GM12873 (cell line): ENCODE data around the gene HRH2.

Experiments
- TF ChIP-seq, protein P1 (sequence below): IDR thresholded peaks from 2 replicates; pipeline ENCODE4 v1.5.1; 2012; ENCODE audit warnings: low read depth, mild to moderate bottlenecking, moderate library complexity, low read length, control low read depth; ENCODE audit not compliant: insufficient read depth; ENCODE audit errors: missing control alignments

The HRH2 gene

DNA sequence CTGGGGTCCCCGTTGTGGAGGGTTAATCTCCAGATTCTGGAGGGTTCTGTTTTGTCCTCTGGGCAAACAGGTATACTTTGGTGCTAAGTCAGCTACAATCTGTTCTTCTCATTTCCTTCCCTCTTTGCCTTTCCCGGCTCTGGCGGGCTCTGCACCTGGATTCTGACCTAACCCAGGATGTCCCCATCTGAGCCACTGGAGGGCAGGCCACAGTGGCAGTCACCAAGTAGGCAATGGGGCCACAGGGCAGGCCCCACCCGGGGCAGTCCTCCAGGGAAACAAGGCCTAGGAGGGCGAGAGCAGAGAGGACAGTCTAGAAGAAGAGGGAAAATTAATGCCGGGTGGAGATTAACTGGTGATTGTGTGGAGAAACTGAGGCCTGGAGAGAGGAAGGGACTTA lies 40.4 kb upstream of the HRH2 start:
- TF ChIP-seq, protein P1, sequence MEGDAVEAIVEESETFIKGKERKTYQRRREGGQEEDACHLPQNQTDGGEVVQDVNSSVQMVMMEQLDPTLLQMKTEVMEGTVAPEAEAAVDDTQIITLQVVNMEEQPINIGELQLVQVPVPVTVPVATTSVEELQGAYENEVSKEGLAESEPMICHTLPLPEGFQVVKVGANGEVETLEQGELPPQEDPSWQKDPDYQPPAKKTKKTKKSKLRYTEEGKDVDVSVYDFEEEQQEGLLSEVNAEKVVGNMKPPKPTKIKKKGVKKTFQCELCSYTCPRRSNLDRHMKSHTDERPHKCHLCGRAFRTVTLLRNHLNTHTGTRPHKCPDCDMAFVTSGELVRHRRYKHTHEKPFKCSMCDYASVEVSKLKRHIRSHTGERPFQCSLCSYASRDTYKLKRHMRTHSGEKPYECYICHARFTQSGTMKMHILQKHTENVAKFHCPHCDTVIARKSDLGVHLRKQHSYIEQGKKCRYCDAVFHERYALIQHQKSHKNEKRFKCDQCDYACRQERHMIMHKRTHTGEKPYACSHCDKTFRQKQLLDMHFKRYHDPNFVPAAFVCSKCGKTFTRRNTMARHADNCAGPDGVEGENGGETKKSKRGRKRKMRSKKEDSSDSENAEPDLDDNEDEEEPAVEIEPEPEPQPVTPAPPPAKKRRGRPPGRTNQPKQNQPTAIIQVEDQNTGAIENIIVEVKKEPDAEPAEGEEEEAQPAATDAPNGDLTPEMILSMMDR, result no peak

DNA sequence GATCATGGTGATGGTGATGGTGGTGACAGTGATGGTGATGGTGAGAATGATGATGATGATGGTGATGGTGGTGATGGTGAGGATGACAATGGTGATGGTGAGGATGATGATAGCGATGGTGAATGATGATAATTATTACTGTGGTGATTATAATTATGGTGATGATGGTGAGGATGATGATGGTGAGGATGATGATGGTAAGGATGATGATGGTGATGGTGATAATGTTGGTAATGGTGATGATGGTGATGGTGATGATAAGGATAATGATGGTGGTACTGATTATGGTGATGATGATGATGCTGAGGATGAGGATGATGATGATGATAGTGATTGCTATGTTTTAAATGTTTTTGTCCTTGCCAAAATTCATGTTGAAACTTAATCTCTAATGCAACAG lies 37.3 kb upstream of the HRH2 start:
- TF ChIP-seq, protein P1, result no peak

DNA sequence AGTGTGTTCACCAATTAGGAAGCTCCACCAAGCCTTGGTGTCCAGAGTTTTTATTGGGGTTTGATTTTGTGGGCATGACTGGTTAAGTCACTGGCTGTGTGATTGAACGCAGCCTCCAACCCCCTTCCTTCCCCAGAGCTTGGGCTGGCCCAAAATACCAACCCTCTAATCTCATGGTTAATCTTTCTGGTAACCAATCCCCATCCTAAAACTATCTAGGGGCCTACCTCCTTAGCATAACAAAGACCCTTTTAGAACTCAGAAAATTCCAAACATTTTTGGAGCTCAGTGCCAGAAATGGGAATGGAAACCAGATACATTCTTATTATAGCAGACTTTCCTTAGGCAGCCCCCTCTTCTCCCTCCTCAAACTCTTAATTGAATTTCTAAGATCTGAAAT lies 35.9 kb upstream of the HRH2 start:
- TF ChIP-seq, protein P1, result no peak

DNA sequence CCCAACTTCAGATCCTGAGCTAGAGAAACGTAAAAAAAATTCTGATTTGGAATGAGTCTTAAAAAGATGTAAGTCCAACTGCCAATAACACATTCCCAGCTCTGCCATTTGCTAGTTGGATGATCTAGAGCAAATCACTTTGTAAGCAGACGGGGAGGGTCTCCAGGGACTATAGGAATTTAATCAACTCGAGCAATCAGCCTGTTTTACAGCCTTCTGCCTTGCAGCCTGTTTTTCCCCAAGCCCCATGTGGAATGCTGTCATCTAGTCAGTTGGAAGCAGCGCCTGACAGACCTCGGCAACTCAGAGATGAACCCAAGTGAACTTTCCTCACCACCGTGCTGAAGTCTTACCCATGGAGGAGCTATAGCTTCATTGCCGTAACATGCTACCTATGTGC lies 34.8 kb upstream of the HRH2 start:
- TF ChIP-seq, protein P1, result no peak

DNA sequence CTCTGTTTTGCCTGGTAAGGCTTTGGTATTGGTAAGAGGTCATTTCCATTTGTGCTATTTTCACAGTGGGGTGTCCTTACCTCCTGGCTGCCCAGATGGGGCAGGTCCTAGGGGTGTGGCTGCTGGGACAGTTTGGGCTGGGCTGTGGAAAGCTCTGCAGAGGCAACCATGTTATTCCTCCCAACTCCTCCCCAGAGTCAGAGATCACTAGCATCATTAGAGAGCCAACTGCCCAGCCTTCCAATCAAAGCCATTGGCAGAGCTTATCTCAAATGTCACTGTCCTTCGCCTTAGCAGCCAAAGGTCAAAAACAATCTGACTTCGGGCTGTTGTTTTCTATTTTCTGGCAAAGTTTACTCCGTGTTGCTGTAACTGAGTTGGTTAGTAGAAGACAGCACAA lies 33.6 kb upstream of the HRH2 start:
- TF ChIP-seq, protein P1, result no peak

DNA sequence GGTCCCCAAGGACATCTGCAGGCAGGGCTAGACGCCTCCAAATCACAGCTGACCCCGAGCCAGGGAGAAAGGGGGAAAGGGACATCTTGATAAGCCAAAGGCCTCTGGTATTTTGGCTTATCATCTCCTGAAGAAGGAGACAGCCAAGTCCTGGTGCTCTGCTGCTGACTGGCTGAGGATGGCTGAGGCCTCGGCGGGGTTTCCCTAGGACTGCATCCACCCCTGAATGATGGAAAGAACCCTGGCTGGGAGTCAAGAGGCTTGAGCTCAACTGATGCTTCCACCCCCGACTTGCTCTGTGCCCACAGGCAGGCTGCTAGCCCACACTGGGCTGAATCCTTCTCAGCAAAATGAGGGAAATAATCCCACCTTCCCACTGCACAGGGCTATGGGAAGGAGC lies 30.9 kb upstream of the HRH2 start:
- TF ChIP-seq, protein P1, result no peak

DNA sequence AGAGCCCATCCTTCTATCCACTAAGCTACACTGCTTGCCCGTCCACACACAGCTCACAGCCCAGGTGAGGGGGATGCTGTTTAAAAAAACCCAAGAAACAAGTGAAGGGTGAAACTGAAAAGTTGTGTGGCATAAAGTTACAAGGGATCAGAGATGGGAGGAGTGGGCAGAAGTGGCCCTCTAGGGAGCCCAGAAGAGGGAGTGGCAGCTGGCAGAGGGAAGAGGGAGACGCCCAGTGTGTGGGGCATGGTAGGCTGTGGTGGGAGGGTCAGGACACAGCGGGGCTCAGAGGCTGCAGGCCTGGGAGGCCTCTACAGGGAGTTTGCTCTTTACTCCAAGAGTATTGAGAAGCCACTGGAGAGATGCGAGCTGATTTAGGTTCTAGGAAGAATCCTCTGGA lies 30.1 kb upstream of the HRH2 start:
- TF ChIP-seq, protein P1, result no peak
